Measurements from ENCODE around the gene GABRR3.

The GABRR3 gene

GRCh38 chr3:98049271-98049670 is 14.2 kb upstream of the GABRR3 start:
- no peak overlapping the region for H3K27ac ChIP-seq (ENCODE audit: low read length)
- no peak overlapping the region for H3K9ac ChIP-seq (ENCODE audit: low read length)
- no peaks in the 10 kb centered on the region for H3K27me3 ChIP-seq (replicated peaks; ENCODE audit: insufficient read depth, low read length)
- DNase-seq, result no peak
- H3K9me2 ChIP-seq (replicated peaks; ENCODE audit: insufficient read depth, low read length), result no peaks in the 10 kb centered on the region
- H4K20me1 ChIP-seq (ENCODE audit: insufficient read depth, low read length), result no peaks in the 10 kb centered on the region
- no peaks in the 10 kb centered on the region for H3F3A ChIP-seq (ENCODE audit: insufficient read depth, low read length)
- no peak overlapping the region for H3K4me3 ChIP-seq (ENCODE audit: low read length)
- no peaks in the 10 kb centered on the region for H3K36me3 ChIP-seq (replicated peaks; ENCODE audit: insufficient read depth, low read length)
- H3K79me2 ChIP-seq (ENCODE audit: low read length), result no peaks in the 10 kb centered on the region
- no peak overlapping the region for H3K4me2 ChIP-seq (ENCODE audit: low read depth, low read length)
- H3K4me1 ChIP-seq (ENCODE audit: low read length), result no peaks in the 10 kb centered on the region
- no peak for TF ChIP-seq EZH2 (optimal IDR thresholded peaks at IDR 0.05; ENCODE audit: low read depth, low read length)
- no peak for TF ChIP-seq EZH2phosphoT487 (IDR thresholded peaks at IDR 0.05; ENCODE audit: low read length)
- no peak for TF ChIP-seq CTCF (IDR thresholded peaks at IDR 0.05; ENCODE audit: low read length)
- H2AFZ ChIP-seq (ENCODE audit: low read length), result no peak overlapping the region
- no peaks in the 10 kb centered on the region for H3K9me3 ChIP-seq (replicated peaks; ENCODE audit: insufficient read depth, low read length)

- H3K36me3 ChIP-seq (replicated peaks; ENCODE audit: insufficient read depth, low read length), result no peaks in the 10 kb centered on the region
- H4K20me1 ChIP-seq (ENCODE audit: insufficient read depth, low read length), result no peaks in the 10 kb centered on the region
- H2AFZ ChIP-seq (ENCODE audit: low read length), result no peak overlapping the region
- no peaks in the 10 kb centered on the region for H3K9me2 ChIP-seq (replicated peaks; ENCODE audit: insufficient read depth, low read length)
- H3K9ac ChIP-seq (ENCODE audit: low read length), result no peak overlapping the region
- no peaks in the 10 kb centered on the region for H3K27me3 ChIP-seq (replicated peaks; ENCODE audit: insufficient read depth, low read length)
- DNase-seq, result no peak
- no peak overlapping the region for H3K4me2 ChIP-seq (ENCODE audit: low read depth, low read length)
- no peaks in the 10 kb centered on the region for H3K79me2 ChIP-seq (ENCODE audit: low read length)
- no peaks in the 10 kb centered on the region for H3K9me3 ChIP-seq (replicated peaks; ENCODE audit: insufficient read depth, low read length)
- no peak overlapping the region for H3K27ac ChIP-seq (ENCODE audit: low read length)
- H3K4me3 ChIP-seq (ENCODE audit: low read length), result no peak overlapping the region
- no peaks in the 10 kb centered on the region for H3K4me1 ChIP-seq (ENCODE audit: low read length)
- no peak for TF ChIP-seq CTCF (IDR thresholded peaks at IDR 0.05; ENCODE audit: low read length)
- TF ChIP-seq EZH2 (optimal IDR thresholded peaks at IDR 0.05; ENCODE audit: low read depth, low read length), result no peak
- no peak for TF ChIP-seq EZH2phosphoT487 (IDR thresholded peaks at IDR 0.05; ENCODE audit: low read length)
- no peaks in the 10 kb centered on the region for H3F3A ChIP-seq (ENCODE audit: insufficient read depth, low read length)
Observed at GRCh38 chr3:98048586-98048985, 13.5 kb upstream of the GABRR3 start.

- no peaks in the 10 kb centered on the region for H3F3A ChIP-seq (ENCODE audit: insufficient read depth, low read length)
- H3K4me1 ChIP-seq (ENCODE audit: low read length), result no peaks in the 10 kb centered on the region
- no peaks in the 10 kb centered on the region for H3K36me3 ChIP-seq (replicated peaks; ENCODE audit: insufficient read depth, low read length)
- H3K9me2 ChIP-seq (replicated peaks; ENCODE audit: insufficient read depth, low read length), result no peaks in the 10 kb centered on the region
- H3K4me2 ChIP-seq (ENCODE audit: low read depth, low read length), result no peak overlapping the region
- no peaks in the 10 kb centered on the region for H3K27me3 ChIP-seq (replicated peaks; ENCODE audit: insufficient read depth, low read length)
- no peak overlapping the region for H3K27ac ChIP-seq (ENCODE audit: low read length)
- no peak for DNase-seq
- H3K9ac ChIP-seq (ENCODE audit: low read length), result no peak overlapping the region
- no peaks in the 10 kb centered on the region for H4K20me1 ChIP-seq (ENCODE audit: insufficient read depth, low read length)
- TF ChIP-seq EZH2 (optimal IDR thresholded peaks at IDR 0.05; ENCODE audit: low read depth, low read length), result no peak
- no peak for TF ChIP-seq EZH2phosphoT487 (IDR thresholded peaks at IDR 0.05; ENCODE audit: low read length)
- no peak for TF ChIP-seq CTCF (IDR thresholded peaks at IDR 0.05; ENCODE audit: low read length)
- no peak overlapping the region for H3K4me3 ChIP-seq (ENCODE audit: low read length)
- no peaks in the 10 kb centered on the region for H3K9me3 ChIP-seq (replicated peaks; ENCODE audit: insufficient read depth, low read length)
- no peaks in the 10 kb centered on the region for H3K79me2 ChIP-seq (ENCODE audit: low read length)
- no peak overlapping the region for H2AFZ ChIP-seq (ENCODE audit: low read length)
Observed at GRCh38 chr3:98041350-98041749, 6.2 kb upstream of the GABRR3 start.

Data from MM.1S (cell line).